Skeletal muscle satellite cell (primary cell): Measurements from ENCODE around the gene CSF1.

Experiments
- H3K27me3 ChIP-seq: 2 replicates; pipeline ENCODE4 v1.7.0; 2013; ENCODE audit warnings: low read length; ENCODE audit not compliant: control insufficient read depth, insufficient read depth
- H3K36me3 ChIP-seq: 2 replicates; pipeline ENCODE4 v1.7.0; 2013; ENCODE audit warnings: mild to moderate bottlenecking, control low read depth, low read length; ENCODE audit not compliant: insufficient read depth
- H3K4me1 ChIP-seq: 2 replicates; pipeline ENCODE4 v1.7.0; 2013; ENCODE audit warnings: low read length; ENCODE audit not compliant: control insufficient read depth, insufficient read depth
- H3K4me2 ChIP-seq: 2 replicates; pipeline ENCODE4 v1.7.0; 2013; ENCODE audit warnings: mild to moderate bottlenecking, low read length
- H3K4me3 ChIP-seq: 2 replicates; pipeline ENCODE4 v1.7.0; 2013; ENCODE audit warnings: low read length
- H3K9ac ChIP-seq: 2 replicates; pipeline ENCODE4 v1.7.0; 2013; ENCODE audit warnings: mild to moderate bottlenecking, low read depth, low read length, moderate library complexity
- H3K9me3 ChIP-seq: replicated peaks from 2 replicates; pipeline ENCODE4 v1.7.0; 2013; ENCODE audit warnings: mild to moderate bottlenecking, control low read depth, low read length

CSF1 gene

GRCh38 chr1:109954041-109954512 is 43.4 kb downstream of the CSF1 start:
- H3K27me3 ChIP-seq: no peaks in the 10 kb centered on the region
- no peak overlapping the region for H3K4me3 ChIP-seq
- no peaks in the 10 kb centered on the region for H3K9me3 ChIP-seq
- H3K4me2 ChIP-seq: no peak overlapping the region
- peaks cover under 1% of the 10 kb centered on the region for H3K4me1 ChIP-seq
- no peak overlapping the region for H3K9ac ChIP-seq
- H3K36me3 ChIP-seq: no peaks in the 10 kb centered on the region

- H3K9ac ChIP-seq: peak overlapping the region; percentile 54
- no peaks in the 10 kb centered on the region for H3K36me3 ChIP-seq
- no peaks in the 10 kb centered on the region for H3K27me3 ChIP-seq
- H3K4me3 ChIP-seq: no peak overlapping the region
- no peaks in the 10 kb centered on the region for H3K9me3 ChIP-seq
- H3K4me2 ChIP-seq: peak overlapping the region; percentile 64
- H3K4me1 ChIP-seq: peaks cover 32% of the 10 kb centered on the region
Observed at GRCh38 chr1:109959632-109959973, 49.0 kb downstream of the CSF1 start.

GRCh38 chr1:109959974-109960744 is 49.5 kb downstream of the CSF1 start:
- Histone ChIP-seq H3K27me3 (no peaks in the 10 kb centered on the region), H3K36me3 (no peaks in the 10 kb centered on the region), H3K4me2 (peak overlapping the region; percentile 64), H3K4me3 (no peak overlapping the region), H3K4me1 (peaks cover 32% of the 10 kb centered on the region), H3K9ac (peak overlapping the region; percentile 54), H3K9me3 (no peaks in the 10 kb centered on the region)

GRCh38 chr1:109960745-109961094 is 50.1 kb downstream of the CSF1 start:
- Histone ChIP-seq H3K4me2 (no peak overlapping the region), H3K9me3 (no peaks in the 10 kb centered on the region), H3K4me1 (peaks cover 32% of the 10 kb centered on the region), H3K4me3 (no peak overlapping the region), H3K27me3 (no peaks in the 10 kb centered on the region), H3K9ac (no peak overlapping the region), H3K36me3 (no peaks in the 10 kb centered on the region)

GRCh38 chr1:109963864-109964263 is 53.2 kb downstream of the CSF1 start:
- Histone ChIP-seq H3K9me3 (no peaks in the 10 kb centered on the region), H3K4me1 (peaks cover 33% of the 10 kb centered on the region), H3K4me2 (no peak overlapping the region), H3K27me3 (no peaks in the 10 kb centered on the region), H3K36me3 (no peaks in the 10 kb centered on the region), H3K4me3 (no peak overlapping the region), H3K9ac (no peak overlapping the region)

- no peak overlapping the region for H3K4me2 ChIP-seq
- no peak overlapping the region for H3K4me3 ChIP-seq
- H3K9ac ChIP-seq: no peak overlapping the region
- H3K27me3 ChIP-seq: no peaks in the 10 kb centered on the region
- H3K9me3 ChIP-seq: no peaks in the 10 kb centered on the region
- no peaks in the 10 kb centered on the region for H3K36me3 ChIP-seq
- peaks cover 13% of the 10 kb centered on the region for H3K4me1 ChIP-seq
Observed at GRCh38 chr1:109969146-109969829, 58.6 kb downstream of the CSF1 start.

GRCh38 chr1:109969907-109970306 is 59.3 kb downstream of the CSF1 start:
- Histone ChIP-seq H3K9me3 (no peaks in the 10 kb centered on the region), H3K27me3 (no peaks in the 10 kb centered on the region), H3K9ac (no peak overlapping the region), H3K4me2 (no peak overlapping the region), H3K4me1 (peaks cover 16% of the 10 kb centered on the region), H3K36me3 (no peaks in the 10 kb centered on the region), H3K4me3 (no peak overlapping the region)

- no peak overlapping the region for H3K4me3 ChIP-seq
- H3K9me3 ChIP-seq: no peaks in the 10 kb centered on the region
- H3K27me3 ChIP-seq: no peaks in the 10 kb centered on the region
- H3K4me2 ChIP-seq: no peak overlapping the region
- no peak overlapping the region for H3K9ac ChIP-seq
- peaks cover 33% of the 10 kb centered on the region for H3K4me1 ChIP-seq
- no peaks in the 10 kb centered on the region for H3K36me3 ChIP-seq
Observed at GRCh38 chr1:109971559-109971958, 60.9 kb downstream of the CSF1 start.

- no peaks in the 10 kb centered on the region for H3K9me3 ChIP-seq
- no peak overlapping the region for H3K4me3 ChIP-seq
- no peak overlapping the region for H3K4me2 ChIP-seq
- no peaks in the 10 kb centered on the region for H3K36me3 ChIP-seq
- no peaks in the 10 kb centered on the region for H3K27me3 ChIP-seq
- peaks cover 50% of the 10 kb centered on the region for H3K4me1 ChIP-seq
- no peak overlapping the region for H3K9ac ChIP-seq
Observed at GRCh38 chr1:109974191-109974590, 63.5 kb downstream of the CSF1 start.

- Histone ChIP-seq H3K4me2 (peak overlapping the region; percentile 57), H3K9me3 (no peaks in the 10 kb centered on the region), H3K27me3 (no peaks in the 10 kb centered on the region), H3K36me3 (no peaks in the 10 kb centered on the region), H3K4me3 (peak overlapping the region; percentile 17), H3K9ac (peak overlapping the region; percentile 45), H3K4me1 (peaks cover 60% of the 10 kb centered on the region)
Observed at GRCh38 chr1:109975718-109976117, 65.1 kb downstream of the CSF1 start.

- H3K9me3 ChIP-seq: no peaks in the 10 kb centered on the region
- H3K9ac ChIP-seq: no peak overlapping the region
- no peaks in the 10 kb centered on the region for H3K36me3 ChIP-seq
- no peak overlapping the region for H3K4me3 ChIP-seq
- no peak overlapping the region for H3K4me2 ChIP-seq
- peaks cover 64% of the 10 kb centered on the region for H3K4me1 ChIP-seq
- H3K27me3 ChIP-seq: no peaks in the 10 kb centered on the region
Observed at GRCh38 chr1:109976762-109977161, 66.1 kb downstream of the CSF1 start.

- no peak overlapping the region for H3K9ac ChIP-seq
Observed at GRCh38 chr1:109977225-109977624, 66.6 kb downstream of the CSF1 start.

More at GRCh38 chr1:109977225-109977624, 66.6 kb downstream of the CSF1 start:
- Histone ChIP-seq H3K27me3 (no peaks in the 10 kb centered on the region), H3K9me3 (no peaks in the 10 kb centered on the region), H3K4me2 (no peak overlapping the region), H3K36me3 (no peaks in the 10 kb centered on the region), H3K4me1 (peaks cover 64% of the 10 kb centered on the region), H3K4me3 (no peak overlapping the region)
